Muscle of leg (tissue), 11 donors: ENCODE measurements around the gene BAG5. TPM values are rescaled to one million over a fixed set of nuclear protein-coding genes. Genes with fewer than 3 reads are reported as not detected.

Experiments
- DNase-seq: peaks from one replicate; pipeline ENCODE4 v3.0.0; 2013
- H3K27ac ChIP-seq: one replicate; pipeline ENCODE4 v1.5.1; 2013; ENCODE audit warnings: mild to moderate bottlenecking, low read length, control low read depth
- H3K27me3 ChIP-seq: one replicate; pipeline ENCODE4 v1.6.1; 2013; ENCODE audit warnings: low read length; ENCODE audit not compliant: control insufficient read depth, insufficient read depth
- H3K36me3 ChIP-seq: one replicate; pipeline ENCODE4 v1.6.1; 2013; ENCODE audit warnings: low read length; ENCODE audit not compliant: control insufficient read depth, insufficient read depth
- H3K4me1 ChIP-seq: one replicate; pipeline ENCODE4 v1.6.1; 2013; ENCODE audit warnings: low read length; ENCODE audit not compliant: control insufficient read depth, insufficient read depth
- H3K4me3 ChIP-seq: one replicate; pipeline ENCODE4 v1.5.1; 2013; ENCODE audit warnings: low read length, control low read depth
- H3K9me3 ChIP-seq: replicated peaks from 2 replicates; pipeline ENCODE4 v1.6.1; 2013; ENCODE audit warnings: low read depth, low read length; ENCODE audit not compliant: control insufficient read depth
- WGBS: methylation state at CpG from one replicate; pipeline ENCODE4 v1.1.5; 2013; ENCODE audit warnings: missing lambda C conversion rate; ENCODE audit not compliant: insufficient coverage; 5-methylcytosine and 5-hydroxymethylcytosine counted together
- polyA plus RNA-seq, 8 donors: library from polyadenylated mRNA; unstranded; fragments of 120-200 nt; gene quantifications; one replicate each; pipeline versions ENCODE4 v1.2.1 to v1.2.3, GENCODE V29; 2013; ENCODE audit warnings: inconsistent platforms in 1 of 8, low replicate concordance in 1 of 8; ENCODE audit not compliant: insufficient read length in 8 of 8, insufficient read depth in 1 of 8
- total RNA-seq: library from RNA; stranded (reverse); fragments of 120-200 nt; gene quantifications from one replicate; pipeline ENCODE4 v1.2.4, GENCODE V29; 2013

The BAG5 gene
- total and polyA plus RNA-seq, 9 donors: 14.3 to 23.3 (median 19.7) TPM

- no peak for DNase-seq
- Histone ChIP-seq H3K27me3 (no peaks in the 10 kb centered on the region), H3K36me3 (peaks cover 60% of the 10 kb centered on the region), H3K4me3 (no peak overlapping the region), H3K4me1 (peaks cover 13% of the 10 kb centered on the region), H3K27ac (no peak overlapping the region), H3K9me3 (no peaks in the 10 kb centered on the region)
- WGBS: 88% methylated on average over 13 of the region's 16 CpGs
These were observed 53.7 kb downstream of the BAG5 start for GRCh38 chr14:103508521-103509329.

- no peak for DNase-seq
- no peaks in the 10 kb centered on the region for H3K27me3 ChIP-seq
- no peak overlapping the region for H3K27ac ChIP-seq
- no peak overlapping the region for H3K4me3 ChIP-seq
- H3K4me1 ChIP-seq: peaks cover 4% of the 10 kb centered on the region
- H3K9me3 ChIP-seq: no peaks in the 10 kb centered on the region
- peaks cover 69% of the 10 kb centered on the region for H3K36me3 ChIP-seq
- WGBS: 83% methylated on average over 1 of the region's 3 CpGs
These were observed 54.7 kb downstream of the BAG5 start for GRCh38 chr14:103507751-103508150.

Other genes starting within 250 kb of the BAG5 start
- 99.8 TPM for gene EIF5, start 228.4 kb downstream of the BAG5 start, total RNA-seq
- gene EIF5, start 228.4 kb downstream of the BAG5 start, polyA plus RNA-seq: 100 to 1,000 TPM; 133 to 208 (median 194) TPM
- gene MARK3, start 177.2 kb downstream of the BAG5 start, total RNA-seq: 59.1 TPM
- gene MARK3, start 177.2 kb downstream of the BAG5 start, polyA plus RNA-seq: 10 to 100 TPM; 54.7 to 83.3 (median 60.0) TPM
- 155 TPM for gene CKB, start 39.8 kb downstream of the BAG5 start, total RNA-seq
- 100 to 1,000 TPM; 223 to 560 (median 346) TPM for gene CKB, start 39.8 kb downstream of the BAG5 start, polyA plus RNA-seq
- 6.4 TPM for gene TRMT61A, start 33.5 kb downstream of the BAG5 start, total RNA-seq
- 1 to 10 TPM; 7.4 to 9.1 (median 7.8) TPM for gene TRMT61A, start 33.5 kb downstream of the BAG5 start, polyA plus RNA-seq
- gene COA8, start 303 bp upstream of the BAG5 start, total RNA-seq: 59.1 TPM
- gene COA8, start 303 bp upstream of the BAG5 start, polyA plus RNA-seq: 10 to 100 TPM; 36.6 to 61.2 (median 47.6) TPM
- gene KLC1, start 66.6 kb upstream of the BAG5 start, total RNA-seq: 86.3 TPM
- gene KLC1, start 66.6 kb upstream of the BAG5 start, polyA plus RNA-seq: 100 to 1,000 TPM in 6 of 8 donors, 10 to 100 TPM in 2; 82.9 to 115 (median 104) TPM
- 6.9 TPM for gene XRCC3, start 152.8 kb upstream of the BAG5 start, total RNA-seq
- gene XRCC3, start 152.8 kb upstream of the BAG5 start, polyA plus RNA-seq: 10 to 100 TPM in 5 of 8 donors, 1 to 10 TPM in 3; 7.4 to 14.2 (median 11.5) TPM
- 34.2 TPM for gene ZFYVE21, start 153.2 kb upstream of the BAG5 start, total RNA-seq
- gene ZFYVE21, start 153.2 kb upstream of the BAG5 start, polyA plus RNA-seq: 10 to 100 TPM; 33.6 to 46.4 (median 41.6) TPM